Prostate gland (tissue), 2 donors: ENCODE data around the gene SLAMF7.

Experiments
- POLR2A ChIP-seq: fragments of 450-650 bp; IDR thresholded peaks from one replicate; pipeline ENCODE4 v1.6.1; 2016; ENCODE audit warnings: antibody characterized with exemption, mild to moderate bottlenecking
- TF ChIP-seq, protein P1 (sequence below), 4 experiments: fragments of 200-600 bp in 2 of 4; fragments of 450-650 bp in 2 of 4; sonication (generic) in 2 of 4; IDR thresholded peaks; 1 replicate in 3 of 4; 2 replicates in 1 of 4; pipeline ENCODE4 v1.5.1; 2016 to 2019; ENCODE audit warnings: antibody characterized with exemption in 4 of 4, mild to moderate bottlenecking in 2 of 4, moderate library complexity in 2 of 4

DNA sequence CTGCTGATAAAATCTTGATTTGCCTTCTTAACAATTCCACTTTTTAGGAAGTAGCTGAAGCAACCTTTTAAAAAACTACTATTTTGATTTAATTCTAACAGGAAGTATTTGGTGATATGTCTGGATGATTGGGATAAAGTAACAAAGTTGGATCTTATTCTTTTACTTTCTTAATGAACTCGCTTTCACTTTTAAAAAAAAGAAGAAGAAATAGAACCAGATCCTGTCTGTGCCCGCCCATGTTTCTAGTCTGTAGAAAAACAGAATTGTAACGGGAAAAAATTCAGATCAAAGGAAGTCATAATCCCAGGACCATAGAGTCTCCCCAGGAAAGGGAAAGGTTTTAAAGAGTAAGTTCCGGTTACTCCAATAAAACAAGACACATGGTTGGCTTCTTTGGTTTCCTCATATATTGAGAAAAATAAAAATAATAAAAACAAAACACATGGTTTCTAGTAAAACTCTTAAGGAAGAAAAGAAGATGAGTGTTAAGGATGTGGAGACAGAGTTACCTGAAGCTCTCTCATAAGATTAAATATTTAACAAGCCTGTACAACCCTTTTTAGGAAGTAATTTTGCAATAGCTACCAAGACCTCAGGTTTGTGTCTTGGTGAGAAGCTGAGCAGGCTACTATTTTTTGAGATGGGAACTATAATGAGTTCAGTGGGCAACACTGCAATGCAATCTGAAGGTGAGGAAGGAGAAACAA lies 32.4 kb upstream of the SLAMF7 start:
- TF ChIP-seq, protein P1, sequence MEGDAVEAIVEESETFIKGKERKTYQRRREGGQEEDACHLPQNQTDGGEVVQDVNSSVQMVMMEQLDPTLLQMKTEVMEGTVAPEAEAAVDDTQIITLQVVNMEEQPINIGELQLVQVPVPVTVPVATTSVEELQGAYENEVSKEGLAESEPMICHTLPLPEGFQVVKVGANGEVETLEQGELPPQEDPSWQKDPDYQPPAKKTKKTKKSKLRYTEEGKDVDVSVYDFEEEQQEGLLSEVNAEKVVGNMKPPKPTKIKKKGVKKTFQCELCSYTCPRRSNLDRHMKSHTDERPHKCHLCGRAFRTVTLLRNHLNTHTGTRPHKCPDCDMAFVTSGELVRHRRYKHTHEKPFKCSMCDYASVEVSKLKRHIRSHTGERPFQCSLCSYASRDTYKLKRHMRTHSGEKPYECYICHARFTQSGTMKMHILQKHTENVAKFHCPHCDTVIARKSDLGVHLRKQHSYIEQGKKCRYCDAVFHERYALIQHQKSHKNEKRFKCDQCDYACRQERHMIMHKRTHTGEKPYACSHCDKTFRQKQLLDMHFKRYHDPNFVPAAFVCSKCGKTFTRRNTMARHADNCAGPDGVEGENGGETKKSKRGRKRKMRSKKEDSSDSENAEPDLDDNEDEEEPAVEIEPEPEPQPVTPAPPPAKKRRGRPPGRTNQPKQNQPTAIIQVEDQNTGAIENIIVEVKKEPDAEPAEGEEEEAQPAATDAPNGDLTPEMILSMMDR (IDR thresholded peaks at IDR 0.05): no peak
- no peak for TF ChIP-seq POLR2A
